IMR-90 (cell line): ENCODE measurements around the gene POFUT1. TPM values are rescaled to one million over a fixed set of nuclear protein-coding genes. Genes with fewer than 3 reads are reported as not detected.

Experiments
- ATAC-seq: fragments of 200-7000 bp; cut with Tn5 transposase; 2 replicates; pipeline ENCODE4 v1.9.1; 2020; ENCODE audit warnings: low read depth, mild to moderate bottlenecking, moderate library complexity
- BruUV-seq: library from RNA; stranded (reverse); fragments of 400-500 nt; replicated peaks from 2 replicates; lab custom pipeline; 2021; lab: Mats Ljungman, UMichigan
- CTCF ChIA-PET: fragments of 300-600 bp; formaldehyde crosslinking; extraction: SDS; loops from one replicate; lab custom pipeline; 2021; ENCODE audit warnings: antibody characterized with exemption; lab: Yijun Ruan, JAX
- POLR2A ChIA-PET: fragments of 300-600 bp; sonication (Branson Sonifier 250); formaldehyde crosslinking; loops from one replicate; lab custom pipeline; 2022; ENCODE audit warnings: antibody characterized with exemption; ENCODE audit not compliant: unreplicated experiment; lab: Charles Lee
- DNase-seq: peaks from one replicate; pipeline ENCODE4 v3.0.0; 2013
- H2AFZ ChIP-seq: replicated peaks from 2 replicates; pipeline ENCODE3; 2013; ENCODE audit warnings: low read length, mild to moderate bottlenecking; ENCODE audit not compliant: poor library complexity
- H2AK5ac ChIP-seq: 2 replicates; pipeline ENCODE4 v1.6.1; 2013; ENCODE audit warnings: low read depth, low read length, inconsistent platforms
- H2AK9ac ChIP-seq: replicated peaks from 2 replicates; pipeline ENCODE3; 2013; ENCODE audit warnings: mild to moderate bottlenecking, low read depth, low read length, moderate library complexity; ENCODE audit not compliant: poor library complexity
- H2BK120ac ChIP-seq: 2 replicates; pipeline ENCODE4 v1.6.1; 2013; ENCODE audit warnings: low read depth, low read length, inconsistent platforms
- H2BK15ac ChIP-seq: 3 replicates; pipeline ENCODE4 v1.6.1; 2013; ENCODE audit warnings: low read depth, low read length, inconsistent platforms
- H2BK20ac ChIP-seq: 2 replicates; pipeline ENCODE4 v1.6.1; 2013; ENCODE audit warnings: low read depth, mild to moderate bottlenecking, inconsistent platforms, low read length, moderate library complexity
- H2BK5ac ChIP-seq: 2 replicates; pipeline ENCODE4 v1.6.1; 2013; ENCODE audit warnings: mild to moderate bottlenecking, low read depth, low read length, inconsistent platforms; ENCODE audit not compliant: poor library complexity, severe bottlenecking
- H3K14ac ChIP-seq: replicated peaks from 2 replicates; pipeline ENCODE4 v1.6.1; 2013; ENCODE audit warnings: low read depth, low read length, inconsistent platforms
- H3K18ac ChIP-seq: 2 replicates; pipeline ENCODE4 v1.6.1; 2013; ENCODE audit warnings: low read depth, low read length, control low read depth
- H3K23ac ChIP-seq: 2 replicates; pipeline ENCODE4 v1.6.1; 2013; ENCODE audit warnings: low read depth, low read length, inconsistent platforms
- H3K27ac ChIP-seq: 2 replicates; pipeline ENCODE4 v1.5.1; 2013; ENCODE audit warnings: mild to moderate bottlenecking, control low read depth, low read length; ENCODE audit not compliant: insufficient read depth
- H3K27me3 ChIP-seq: 2 replicates; pipeline ENCODE4 v1.6.1; 2013; ENCODE audit warnings: low read length; ENCODE audit not compliant: control insufficient read depth, insufficient read depth
- H3K36me3 ChIP-seq: 2 replicates; pipeline ENCODE4 v1.6.1; 2013; ENCODE audit warnings: low read length, mixed read lengths; ENCODE audit not compliant: control insufficient read depth, insufficient read depth
- H3K4ac ChIP-seq: 2 replicates; pipeline ENCODE4 v1.6.1; 2013; ENCODE audit warnings: low read depth, low read length, inconsistent platforms
- H3K4me1 ChIP-seq: 2 replicates; pipeline ENCODE4 v1.6.1; 2013; ENCODE audit warnings: low read length, mixed read lengths; ENCODE audit not compliant: control insufficient read depth, insufficient read depth
- H3K4me2 ChIP-seq: 2 replicates; pipeline ENCODE4 v1.6.1; 2013; ENCODE audit warnings: low read depth, mild to moderate bottlenecking, control low read depth, low read length, moderate library complexity
- H3K4me3 ChIP-seq: 2 replicates; pipeline ENCODE4 v1.5.1; 2013; ENCODE audit warnings: low read depth, mild to moderate bottlenecking, control low read depth, low read length, moderate library complexity; ENCODE audit not compliant: insufficient read depth
- H3K56ac ChIP-seq: 2 replicates; pipeline ENCODE4 v1.6.1; 2013; ENCODE audit warnings: low read length, inconsistent platforms; ENCODE audit not compliant: insufficient read depth; ENCODE audit errors: extremely low read depth
- H3K79me1 ChIP-seq, 2 experiments: 2 replicates each; pipeline ENCODE4 v1.6.1; 2013; ENCODE audit warnings: low read length in 2 of 2, inconsistent platforms in 1 of 2, low read depth in 1 of 2
- H3K9ac ChIP-seq: 2 replicates; pipeline ENCODE4 v1.6.1; 2013; ENCODE audit warnings: low read depth, low read length, control low read depth
- H3K9me1 ChIP-seq: 2 replicates; pipeline ENCODE4 v1.6.1; 2013; ENCODE audit warnings: low read length, inconsistent platforms; ENCODE audit not compliant: insufficient read depth
- H3K9me3 ChIP-seq: 2 replicates; pipeline ENCODE4 v1.6.1; 2013; ENCODE audit warnings: low read length; ENCODE audit not compliant: control insufficient read depth, insufficient read depth
- H4K20me1 ChIP-seq: 2 replicates; pipeline ENCODE4 v1.6.1; 2013; ENCODE audit warnings: low read length, inconsistent platforms; ENCODE audit not compliant: insufficient read depth
- H4K5ac ChIP-seq: 2 replicates; pipeline ENCODE4 v1.6.1; 2013; ENCODE audit warnings: mild to moderate bottlenecking, low read depth, low read length, control low read depth
- H4K8ac ChIP-seq, 2 experiments: 2 replicates each; pipeline ENCODE4 v1.6.1; 2013; ENCODE audit warnings: low read depth in 2 of 2, low read length in 2 of 2, control low read depth in 1 of 2, inconsistent platforms in 1 of 2
- H4K91ac ChIP-seq: 2 replicates; pipeline ENCODE4 v1.6.1; 2013; ENCODE audit warnings: low read depth, low read length, inconsistent platforms; ENCODE audit not compliant: insufficient read depth
- BHLHE40 ChIP-seq: fragments of 150-350 bp; IDR thresholded peaks from 2 replicates; pipeline ENCODE4 v1.6.1; 2016; ENCODE audit warnings: mild to moderate bottlenecking, low read depth, low read length
- CEBPB ChIP-seq: IDR thresholded peaks from 2 replicates; pipeline ENCODE4 v1.6.1; 2012; ENCODE audit warnings: low read depth, low read length, improper control_type of control experiment
- CHD1 ChIP-seq: IDR thresholded peaks from 2 replicates; pipeline ENCODE4 v1.6.1; 2012; ENCODE audit warnings: low read depth, low read length, improper control_type of control experiment
- CTCF ChIP-seq: conservative IDR thresholded peaks from 2 replicates; pipeline ENCODE4 v1.5.1; 2012; ENCODE audit warnings: mild to moderate bottlenecking, low read depth, low read length, improper control_type of control experiment
- ELK1 ChIP-seq: fragments of 150-350 bp; IDR thresholded peaks from 2 replicates; pipeline ENCODE4 v1.6.1; 2016; ENCODE audit warnings: low read depth, mild to moderate bottlenecking, low read length, moderate library complexity, borderline replicate concordance
- FOS ChIP-seq: fragments of 150-350 bp; IDR thresholded peaks from 2 replicates; pipeline ENCODE4 v1.6.1; 2016; ENCODE audit warnings: low read depth, low read length
- MAFK ChIP-seq: IDR thresholded peaks from 2 replicates; pipeline ENCODE4 v1.6.1; 2012; ENCODE audit warnings: low read depth, low read length, improper control_type of control experiment
- MAZ ChIP-seq: IDR thresholded peaks from 2 replicates; pipeline ENCODE4 v1.6.1; 2012; ENCODE audit warnings: low read depth, mild to moderate bottlenecking, low read length, improper control_type of control experiment, moderate library complexity, borderline replicate concordance
- MXI1 ChIP-seq: IDR thresholded peaks from 2 replicates; pipeline ENCODE4 v1.6.1; 2012; ENCODE audit warnings: low read depth, mild to moderate bottlenecking, low read length, moderate library complexity, borderline replicate concordance
- NFE2L2 ChIP-seq: fragments of 150-350 bp; IDR thresholded peaks from 2 replicates; pipeline ENCODE4 v1.6.1; 2016; ENCODE audit warnings: low read depth, mild to moderate bottlenecking, low read length
- POLR2A ChIP-seq: IDR thresholded peaks from 2 replicates; pipeline ENCODE4 v1.6.1; 2012; ENCODE audit warnings: mild to moderate bottlenecking, low read depth, low read length
- RAD21 ChIP-seq: IDR thresholded peaks from 2 replicates; pipeline ENCODE4 v1.6.1; 2012; ENCODE audit warnings: low read length, improper control_type of control experiment
- RCOR1 ChIP-seq: IDR thresholded peaks from 2 replicates; pipeline ENCODE4 v1.6.1; 2012; ENCODE audit warnings: mild to moderate bottlenecking, low read length, improper control_type of control experiment; ENCODE audit not compliant: insufficient replicate concordance
- RFX5 ChIP-seq: IDR thresholded peaks from 2 replicates; pipeline ENCODE4 v1.8.0; 2012; ENCODE audit warnings: low read depth, mild to moderate bottlenecking, low read length, moderate library complexity
- SMC3 ChIP-seq: fragments of 150-350 bp; IDR thresholded peaks from 2 replicates; pipeline ENCODE4 v1.6.1; 2016; ENCODE audit warnings: low read depth, mild to moderate bottlenecking, antibody characterized with exemption, low read length, moderate library complexity
- WGBS, 2 experiments: methylation state at CpG; one replicate each; pipeline versions ENCODE4 v1.1.5 to v1.1.7; 2013; ENCODE audit warnings: missing lambda C conversion rate in 2 of 2; ENCODE audit not compliant: insufficient read length in 1 of 2; ENCODE audit errors: extremely low coverage in 2 of 2; 5-methylcytosine and 5-hydroxymethylcytosine counted together
- dilution Hi-C: fragments of 300-500 bp; cut with HindIII; formaldehyde crosslinking; loops from one replicate; pipeline ENCODE4 v1.14.3; 2018; ENCODE audit warnings: low sequenced_read_pairs; ENCODE audit not compliant: unreplicated experiment
- in situ Hi-C: fragments of 300-500 bp; cut with MboI; formaldehyde crosslinking; loops from 3 replicates; pipeline ENCODE4 v1.14.3; 2019; ENCODE audit warnings: low sequenced_read_pairs, inconsistent platforms, mixed read lengths
- intact Hi-C: fragments of 100-400 bp; cut with micrococcal nuclease; formaldehyde crosslinking; loops from 2 replicates; pipeline ENCODE4 v1.10.0; 2022
- polyA plus RNA-seq, 3 experiments: library from polyadenylated mRNA; depleted of rRNA; stranded (reverse); fragments of >200 nt; gene quantifications; 2 replicates each; pipeline ENCODE4 v1.2.3, GENCODE V29; 2012; ENCODE audit warnings: low replicate concordance in 1 of 3
- total RNA-seq: library from RNA; depleted of rRNA; stranded (reverse); fragments of >200 nt; gene quantifications from 2 replicates; pipeline ENCODE4 v1.2.3, GENCODE V29; 2012
- TF ChIP-seq, protein P1 (sequence below): fragments of 150-350 bp; IDR thresholded peaks from 2 replicates; pipeline ENCODE4 v1.6.1; 2017; ENCODE audit warnings: mild to moderate bottlenecking, antibody characterized with exemption, low read length, low read depth

Gene POFUT1
- total and polyA plus RNA-seq, 2 of the 4 experiments (the other 2 are of a cell fraction): 25.5 to 41.1 TPM

GRCh38 chr20:32234135-32234808, 26.6 kb downstream of the POFUT1 start:
- Histone ChIP-seq H3K4me1 (peaks cover 2% of the 10 kb centered on the region; the same call in 1 of the 2 replicates), H2AK5ac (no peak overlapping the region), H3K23ac (no peak overlapping the region), H3K9me1 (no peaks in the 10 kb centered on the region), H4K20me1 (no peaks in the 10 kb centered on the region), H2BK5ac (no peak overlapping the region), H3K4me3 (no peak overlapping the region), H3K14ac (no peak overlapping the region), H2BK20ac (no peak overlapping the region), H2BK15ac (no peak overlapping the region), H3K4ac (no peak overlapping the region), H3K79me1 (peaks cover 0 to 4% of the 10 kb centered on the region in 2 experiments; a peak in 1 of 4 replicates), H4K91ac (no peak overlapping the region), H3K9me3 (no peaks in the 10 kb centered on the region), H4K8ac (no peak overlapping the region), H3K18ac (no peak overlapping the region), H3K9ac (no peak overlapping the region), H3K36me3 (peaks cover 44% of the 10 kb centered on the region), H2AK9ac (no peak overlapping the region), H3K27ac (no peak overlapping the region), H2BK120ac (no peak overlapping the region), H4K5ac (no peak overlapping the region), H3K27me3 (no peaks in the 10 kb centered on the region), H3K56ac (no peak overlapping the region), H2AFZ (no peak overlapping the region), H3K4me2 (no peak overlapping the region)
- dilution Hi-C loops: no loop called here
- in situ Hi-C loops: no loop called here
- ChIA-PET CTCF (no interaction called here), POLR2A (no interaction called here)
- TF ChIP-seq ELK1 (no peak), BHLHE40 (no peak), CTCF (no peak), SMC3 (no peak), MAZ (no peak), MXI1 (no peak), CHD1 (no peak), FOS (no peak), RFX5 (no peak), CEBPB (no peak), POLR2A (no peak), MAFK (no peak), RAD21 (no peak), RCOR1 (no peak), NFE2L2 (no peak)
- TF ChIP-seq, protein P1, sequence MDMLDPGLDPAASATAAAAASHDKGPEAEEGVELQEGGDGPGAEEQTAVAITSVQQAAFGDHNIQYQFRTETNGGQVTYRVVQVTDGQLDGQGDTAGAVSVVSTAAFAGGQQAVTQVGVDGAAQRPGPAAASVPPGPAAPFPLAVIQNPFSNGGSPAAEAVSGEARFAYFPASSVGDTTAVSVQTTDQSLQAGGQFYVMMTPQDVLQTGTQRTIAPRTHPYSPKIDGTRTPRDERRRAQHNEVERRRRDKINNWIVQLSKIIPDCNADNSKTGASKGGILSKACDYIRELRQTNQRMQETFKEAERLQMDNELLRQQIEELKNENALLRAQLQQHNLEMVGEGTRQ: no peak
- no TSS peak for BruUV-seq
- ATAC-seq (no peak), DNase-seq (no peak)
- 90% methylated on average over 10 of the region's 13 CpGs; no CpG with 5 or more reads in 1 of the 2 experiments for WGBS, 2 experiments
- intact Hi-C loops: no loop called here
